ENCODE data around the gene HBEGF. TPM values are rescaled to one million over a fixed set of nuclear protein-coding genes. Genes with fewer than 3 reads are reported as not detected.

The HBEGF gene
- total RNA-seq, 1 donor from 2014 or later: 21.9 TPM

- DNase-seq: no peak
- Mint-ChIP-seq H3K9me3 (no peaks in the 10 kb centered on the region), H3K4me1 (peaks cover 14% of the 10 kb centered on the region), H3K27ac (no peak overlapping the region), H3K27me3 (no peaks in the 10 kb centered on the region), H3K36me3 (ENCODE audit: low read depth) (no peaks in the 10 kb centered on the region), H3K4me3 (no peak overlapping the region)
- intact Hi-C loops (cut with micrococcal nuclease): no loop called here
These were observed 19.5 kb upstream of the HBEGF start for GRCh38 chr5:140365941-140366340.

GRCh38 chr5:140365282-140365681 lies 18.9 kb upstream of the HBEGF start:
- intact Hi-C loops (cut with micrococcal nuclease): no loop called here

GRCh38 chr5:140364472-140364765 lies 18.0 kb upstream of the HBEGF start:
- intact Hi-C loops (cut with micrococcal nuclease): no loop called here
- DNase-seq: no peak
- Mint-ChIP-seq H3K27me3 (no peaks in the 10 kb centered on the region), H3K4me3 (no peak overlapping the region), H3K4me1 (peaks cover 14% of the 10 kb centered on the region), H3K9me3 (no peaks in the 10 kb centered on the region), H3K36me3 (ENCODE audit: low read depth) (no peaks in the 10 kb centered on the region), H3K27ac (no peak overlapping the region)

More at GRCh38 chr5:140365282-140365681, 18.9 kb upstream of the HBEGF start:
- no peaks in the 10 kb centered on the region for H3K27me3 Mint-ChIP-seq
- H3K4me3 Mint-ChIP-seq: no peak overlapping the region
- H3K27ac Mint-ChIP-seq: no peak overlapping the region
- DNase-seq: no peak
- no peaks in the 10 kb centered on the region for H3K36me3 Mint-ChIP-seq (ENCODE audit: low read depth)
- H3K9me3 Mint-ChIP-seq: no peaks in the 10 kb centered on the region
- H3K4me1 Mint-ChIP-seq: peaks cover 14% of the 10 kb centered on the region

- H3K4me3 Mint-ChIP-seq: peak overlapping the region; percentile 85
- no peaks in the 10 kb centered on the region for H3K9me3 Mint-ChIP-seq
- intact Hi-C loops (cut with micrococcal nuclease): loop anchor here (1.0 to 2.0 kb wide), 3 partner anchors 271 to 357 kb away; partner anchors contain the start of genes IK and NDUFA2
- H3K36me3 Mint-ChIP-seq (ENCODE audit: low read depth): no peaks in the 10 kb centered on the region
- DNase-seq: no peak
- peak overlapping the region; percentile 61 for H3K27ac Mint-ChIP-seq
- no peaks in the 10 kb centered on the region for H3K27me3 Mint-ChIP-seq
- peaks cover 14% of the 10 kb centered on the region for H3K4me1 Mint-ChIP-seq
These were observed 17.4 kb upstream of the HBEGF start for GRCh38 chr5:140363631-140364471.

GRCh38 chr5:140362875-140363630 lies 16.6 kb upstream of the HBEGF start:
- H3K27ac Mint-ChIP-seq: peak overlapping the region; percentile 61
- peaks cover 17% of the 10 kb centered on the region for H3K4me1 Mint-ChIP-seq
- no peaks in the 10 kb centered on the region for H3K27me3 Mint-ChIP-seq
- DNase-seq: peak; percentile 96
- intact Hi-C loops (cut with micrococcal nuclease): loop anchor here (1.0 to 2.0 kb wide), 3 partner anchors 272 to 358 kb away; partner anchors contain the start of genes IK and NDUFA2
- no peaks in the 10 kb centered on the region for H3K36me3 Mint-ChIP-seq (ENCODE audit: low read depth)
- H3K4me3 Mint-ChIP-seq: peak overlapping the region; percentile 85
- no peaks in the 10 kb centered on the region for H3K9me3 Mint-ChIP-seq

GRCh38 chr5:140362311-140362710 lies 15.9 kb upstream of the HBEGF start:
- H3K4me1 Mint-ChIP-seq: peaks cover 19% of the 10 kb centered on the region
- intact Hi-C loops (cut with micrococcal nuclease): loop anchor here (2.0 kb wide), 2 partner anchors 272 to 358 kb away; no protein-coding TSS in a partner anchor
- no peaks in the 10 kb centered on the region for H3K9me3 Mint-ChIP-seq

GRCh38 chr5:140361901-140362300 lies 15.5 kb upstream of the HBEGF start:
- H3K27ac Mint-ChIP-seq: no peak overlapping the region
- DNase-seq: no peak
- no peak overlapping the region for H3K4me3 Mint-ChIP-seq
- peaks cover 23% of the 10 kb centered on the region for H3K4me1 Mint-ChIP-seq
- H3K36me3 Mint-ChIP-seq (ENCODE audit: low read depth): no peaks in the 10 kb centered on the region
- intact Hi-C loops (cut with micrococcal nuclease): loop anchor here (2.0 kb wide), 2 partner anchors 273 to 359 kb away; no protein-coding TSS in a partner anchor
- peaks cover 2% of the 10 kb centered on the region for H3K27me3 Mint-ChIP-seq
- H3K9me3 Mint-ChIP-seq: no peaks in the 10 kb centered on the region

More at GRCh38 chr5:140362311-140362710, 15.9 kb upstream of the HBEGF start:
- no peak for DNase-seq
- Mint-ChIP-seq H3K36me3 (ENCODE audit: low read depth) (no peaks in the 10 kb centered on the region), H3K4me3 (no peak overlapping the region), H3K27me3 (peaks cover 2% of the 10 kb centered on the region), H3K27ac (no peak overlapping the region)

- Mint-ChIP-seq H3K4me1 (peaks cover 25% of the 10 kb centered on the region), H3K36me3 (ENCODE audit: low read depth) (no peaks in the 10 kb centered on the region), H3K4me3 (no peak overlapping the region), H3K9me3 (no peaks in the 10 kb centered on the region), H3K27ac (no peak overlapping the region), H3K27me3 (peaks cover 2% of the 10 kb centered on the region)
- DNase-seq: no peak
- intact Hi-C loops (cut with micrococcal nuclease): no loop called here
These were observed 14.5 kb upstream of the HBEGF start for GRCh38 chr5:140360681-140361479.

- Mint-ChIP-seq H3K36me3 (ENCODE audit: low read depth) (no peaks in the 10 kb centered on the region), H3K27me3 (peaks cover 2% of the 10 kb centered on the region), H3K4me1 (peaks cover 25% of the 10 kb centered on the region), H3K4me3 (no peak within 1 kb of the TSS), H3K27ac (no peak within 1 kb of the TSS), H3K9me3 (no peaks in the 10 kb centered on the region)
- DNase-seq: no peak
- intact Hi-C loops (cut with micrococcal nuclease): no loop called here
These were observed 13.7 kb upstream of the HBEGF start, which contains the start of gene SLC4A9 for GRCh38 chr5:140360101-140360500. Gene SLC4A9 (plus strand): TSS chr5:140360194. CDS start chr5:140360237, 43 bp downstream.

- intact Hi-C loops (cut with micrococcal nuclease): loop anchor here (10.0 kb wide), 1 partner anchor 284 kb away; no protein-coding TSS in a partner anchor
- Mint-ChIP-seq H3K4me1 (peaks cover 27% of the 10 kb centered on the region), H3K36me3 (ENCODE audit: low read depth) (no peaks in the 10 kb centered on the region), H3K27me3 (peaks cover 5% of the 10 kb centered on the region), H3K4me3 (no peak overlapping the region), H3K9me3 (no peaks in the 10 kb centered on the region), H3K27ac (no peak overlapping the region)
- no peak for DNase-seq
These were observed 12.4 kb upstream of the HBEGF start for GRCh38 chr5:140358738-140359310.

- Mint-ChIP-seq H3K4me3 (peak overlapping the region; percentile 60), H3K36me3 (ENCODE audit: low read depth) (no peaks in the 10 kb centered on the region), H3K9me3 (no peaks in the 10 kb centered on the region), H3K27ac (no peak overlapping the region), H3K4me1 (peaks cover 19% of the 10 kb centered on the region), H3K27me3 (peaks cover 5% of the 10 kb centered on the region)
- intact Hi-C loops (cut with micrococcal nuclease): loop anchor here (1.0 to 10.0 kb wide), 3 partner anchors 113 to 283 kb away; no protein-coding TSS in a partner anchor
- DNase-seq: peak; percentile 94
These were observed 11.3 kb upstream of the HBEGF start for GRCh38 chr5:140357726-140358093.

- Mint-ChIP-seq H3K4me1 (peaks cover 18% of the 10 kb centered on the region), H3K27ac (no peak overlapping the region), H3K4me3 (peak overlapping the region; percentile 60), H3K27me3 (peaks cover 5% of the 10 kb centered on the region), H3K9me3 (no peaks in the 10 kb centered on the region), H3K36me3 (ENCODE audit: low read depth) (no peaks in the 10 kb centered on the region)
- DNase-seq: no peak
- intact Hi-C loops (cut with micrococcal nuclease): loop anchor here (1.0 to 10.0 kb wide), 3 partner anchors 113 to 282 kb away; no protein-coding TSS in a partner anchor
These were observed 10.7 kb upstream of the HBEGF start for GRCh38 chr5:140356853-140357725.

Data from activated CD4-positive, alpha-beta T cell treated with anti-CD3 and anti-CD28 coated beads, Interleukin-2, amount 10 ng/mL, durations not matched to agents 24 days and 14 days (primary cell).